HG02870 (cell line): ENCODE data around the gene DDX51.

Experiments
- ATAC-seq: cut with Tn5 transposase; IDR thresholded peaks from one replicate; pipeline ENCODE4 v1.9.1; 2021; ENCODE audit warnings: mild to moderate bottlenecking, moderate library complexity; ENCODE audit not compliant: unreplicated experiment

The DDX51 gene

DNA sequence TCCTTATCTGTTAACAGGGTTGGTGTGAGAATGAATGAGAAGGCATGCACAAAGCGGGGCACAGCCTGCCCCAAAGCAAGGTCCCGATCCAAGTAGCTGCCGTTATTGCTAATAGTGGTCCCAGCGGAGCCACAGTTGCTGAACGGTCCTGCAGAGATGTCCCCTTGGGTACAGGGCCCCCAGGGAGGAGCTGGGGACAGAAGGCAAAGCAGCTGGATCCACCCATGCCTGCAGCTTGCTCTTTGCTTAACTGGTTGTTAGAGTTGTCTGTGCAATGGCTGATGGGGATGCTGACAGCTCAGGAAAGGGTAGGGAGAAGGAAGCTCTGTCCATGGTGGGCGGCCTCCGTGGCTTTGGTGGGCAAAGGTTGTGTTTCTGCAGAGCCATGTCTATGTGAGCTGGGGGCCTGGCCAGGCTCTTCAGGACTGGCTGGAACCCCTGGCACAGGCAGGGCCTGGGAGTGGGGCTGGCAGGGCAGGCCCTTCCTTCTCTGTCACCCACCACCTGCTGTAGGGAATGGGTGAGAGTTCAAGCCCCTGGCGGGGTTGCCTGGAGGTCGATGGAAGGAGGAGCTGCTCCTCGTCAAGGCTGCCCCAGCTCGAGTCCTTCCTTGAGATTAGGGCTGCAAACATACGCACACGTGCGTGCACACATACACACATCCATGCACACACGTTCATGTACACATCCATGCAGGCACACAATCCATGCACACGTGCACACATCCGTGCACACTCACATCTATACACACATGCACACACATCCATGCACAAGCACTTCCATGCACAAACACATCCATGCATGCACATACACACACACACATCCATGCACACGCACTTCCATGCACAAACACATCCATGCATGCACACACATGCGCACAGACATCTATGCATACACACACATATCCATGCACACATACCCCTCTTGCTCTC, 35.6 kb upstream of the DDX51 start:
- no peak for ATAC-seq

- no peak for ATAC-seq
Observed at GRCh38 chr12:132178801-132179401, 34.8 kb upstream of the DDX51 start.

- no peak for ATAC-seq
Observed at GRCh38 chr12:132178316-132178715, 34.2 kb upstream of the DDX51 start.

- no peak for ATAC-seq
Observed at GRCh38 chr12:132176920-132177551, 32.9 kb upstream of the DDX51 start.

DNA sequence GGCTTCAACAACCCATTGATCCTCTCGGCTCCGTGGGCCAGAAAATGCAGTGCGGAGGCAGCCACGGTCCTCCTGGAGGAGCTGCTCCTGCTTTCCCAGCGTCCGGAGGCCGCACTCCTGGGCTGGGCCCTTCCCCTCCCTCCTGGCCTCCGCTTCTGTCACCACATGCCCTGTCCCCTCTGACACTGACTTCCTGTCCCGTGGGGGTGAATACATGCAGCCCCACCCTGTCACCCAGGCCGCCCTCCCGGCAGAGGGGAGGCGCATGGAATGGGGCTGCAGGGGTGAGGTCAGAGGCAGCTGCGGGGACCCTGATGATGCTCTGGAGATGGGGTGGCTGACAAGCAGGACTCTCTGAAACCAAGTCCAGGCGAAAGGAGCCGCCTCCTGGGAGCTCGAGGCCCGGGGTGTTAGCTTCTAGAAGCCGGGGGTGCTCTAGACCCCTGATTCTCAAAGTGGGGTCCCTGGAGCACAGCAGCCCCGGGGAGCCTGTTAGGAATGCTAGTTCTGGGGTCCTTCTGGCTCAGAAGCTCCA, 32.3 kb upstream of the DDX51 start:
- no peak for ATAC-seq

DNA sequence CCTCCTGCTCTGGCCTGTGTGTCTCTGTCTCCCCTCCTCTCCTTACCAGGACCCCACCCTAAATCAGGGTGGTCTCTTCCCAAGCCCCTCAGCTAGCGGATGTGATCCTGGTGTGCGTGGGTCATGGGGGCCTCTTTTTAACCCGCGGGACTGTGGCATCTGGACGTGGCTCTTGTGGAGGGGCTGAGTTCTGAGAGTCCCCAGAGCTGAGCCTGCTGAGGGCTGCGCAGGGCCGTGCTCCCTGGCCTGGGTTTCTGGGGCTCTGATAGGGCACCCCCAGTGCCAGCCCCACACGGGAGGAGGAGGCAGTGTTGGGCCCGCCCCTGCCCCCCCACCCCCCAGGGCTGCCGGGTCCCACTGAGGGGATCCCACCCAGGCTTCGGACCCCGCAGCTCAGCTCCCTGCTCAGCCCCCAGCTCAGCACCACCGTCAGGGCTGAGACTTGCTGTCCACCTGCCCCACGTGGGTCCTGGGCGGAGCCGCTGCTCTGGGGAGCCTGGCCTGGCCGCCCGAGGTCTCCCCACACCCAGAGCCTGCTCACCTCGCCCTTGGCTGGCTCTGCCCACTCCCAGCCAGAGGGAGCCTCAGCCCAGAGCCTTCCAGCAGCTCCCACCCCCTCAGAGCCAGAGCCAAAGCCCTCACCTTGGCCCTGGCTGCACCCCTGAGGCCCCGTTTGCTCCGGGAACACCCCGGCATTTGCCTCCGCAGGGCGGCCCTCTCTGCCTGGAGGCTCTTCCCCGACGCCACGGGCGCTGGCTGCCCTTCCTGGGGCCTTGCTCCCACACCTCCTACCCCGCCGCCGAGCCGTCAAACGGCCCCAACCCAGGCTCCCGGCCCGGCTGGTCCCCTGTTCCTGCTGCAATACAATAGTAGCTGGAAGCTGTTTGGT, 31.6 kb upstream of the DDX51 start:
- no peak for ATAC-seq

- ATAC-seq, result no peak
Observed at GRCh38 chr12:132174839-132175490, 30.8 kb upstream of the DDX51 start.

- ATAC-seq, result no peak
Observed at GRCh38 chr12:132174015-132174838, 30.1 kb upstream of the DDX51 start.

GRCh38 chr12:132173135-132174014, 29.3 kb upstream of the DDX51 start:
- ATAC-seq, result no peak

GRCh38 chr12:132172619-132173018, 28.5 kb upstream of the DDX51 start:
- no peak for ATAC-seq

DNA sequence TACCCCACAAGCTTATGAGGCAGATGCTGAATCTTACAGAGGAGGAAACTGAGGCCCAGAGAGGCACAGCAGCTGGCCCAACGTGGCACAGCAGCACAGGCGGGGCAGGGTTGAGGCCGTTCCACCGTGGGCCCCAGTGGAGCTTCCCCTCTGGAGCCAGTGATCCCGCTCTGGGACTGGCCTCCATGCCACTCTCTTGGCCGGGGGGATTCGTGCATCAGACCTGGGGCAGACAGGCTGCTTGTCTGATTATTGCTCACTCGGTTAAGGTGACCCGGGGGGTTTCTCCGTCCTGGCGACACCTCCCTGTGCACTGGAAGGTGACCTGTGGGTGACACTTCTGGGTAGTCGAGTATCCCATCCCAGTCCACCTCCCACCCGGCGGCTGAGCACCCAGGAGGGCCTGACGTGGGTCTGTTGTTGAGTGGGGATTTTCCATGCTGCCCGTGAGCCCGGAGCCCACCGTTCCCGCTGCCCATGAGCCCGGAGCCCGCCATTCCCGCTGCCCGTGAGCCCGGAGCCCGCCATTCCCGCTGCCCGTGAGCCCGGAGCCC, 27.9 kb upstream of the DDX51 start:
- no peak for ATAC-seq

- ATAC-seq, result no peak
Observed at GRCh38 chr12:132171293-132171967, 27.3 kb upstream of the DDX51 start.

GRCh38 chr12:132170637-132171292, 26.6 kb upstream of the DDX51 start:
- no peak for ATAC-seq

- no peak for ATAC-seq
Observed at GRCh38 chr12:132170094-132170636, 26.0 kb upstream of the DDX51 start.

DNA sequence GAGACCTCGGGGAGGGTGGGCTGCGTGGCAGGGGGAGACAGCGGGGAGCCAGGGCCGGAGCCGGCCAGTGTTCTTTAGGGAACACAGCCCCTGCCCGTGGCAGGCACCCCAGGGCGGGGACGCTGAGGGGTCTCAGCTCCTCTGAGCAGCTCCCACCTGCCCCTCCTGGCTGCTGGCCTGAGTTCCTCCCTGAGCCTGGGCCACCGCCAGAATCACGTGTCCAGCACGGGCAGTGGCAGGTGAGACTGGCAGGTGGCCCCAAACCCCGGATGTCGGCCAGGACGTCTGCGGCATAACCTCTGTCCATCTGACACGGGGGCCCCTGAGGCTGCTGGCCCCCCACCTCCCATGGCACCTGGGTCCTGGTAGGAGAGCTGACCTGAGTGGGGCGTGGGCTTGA, 25.3 kb upstream of the DDX51 start:
- no peak for ATAC-seq

GRCh38 chr12:132168311-132169031, 24.4 kb upstream of the DDX51 start:
- no peak for ATAC-seq
